HepG2 (cell line): ENCODE results near the gene TMEM134.

Experiments used
- AKNA ChIP-seq: sonication (generic); formaldehyde crosslinking; IDR thresholded peaks from 2 replicates; pipeline ENCODE4 v1.4.0; 2020; ENCODE audit warnings: missing genetic modification reagents, borderline replicate concordance
- CHCHD3 ChIP-seq: sonication (generic); formaldehyde crosslinking; IDR thresholded peaks from 2 replicates; pipeline ENCODE4 v1.8.0; 2022; ENCODE audit warnings: mild to moderate bottlenecking, missing genetic modification reagents, moderate library complexity
- DBP ChIP-seq: sonication (generic); formaldehyde crosslinking; IDR thresholded peaks from 2 replicates; pipeline ENCODE4 v1.4.0; 2020; ENCODE audit warnings: missing genetic modification reagents; ENCODE audit errors: not compliant biosample characterization
- FIP1L1 ChIP-seq: fragments of 200-400 bp; formaldehyde crosslinking; IDR thresholded peaks from 2 replicates; pipeline ENCODE4 v1.6.1; 2018; ENCODE audit warnings: low read depth, mild to moderate bottlenecking, low read length, moderate library complexity, borderline replicate concordance; ENCODE audit not compliant: insufficient read depth
- KAT8 ChIP-seq: IDR thresholded peaks from 2 replicates; pipeline ENCODE4 v1.6.1; 2016; ENCODE audit warnings: missing genetic modification reagents, missing compliant biosample characterization
- POLR2A ChIP-seq, 2 experiments: IDR thresholded peaks; 2 replicates each; pipeline ENCODE4 v1.6.1; 2011; ENCODE audit warnings: low read depth in 2 of 2, low read length in 2 of 2, mild to moderate bottlenecking in 1 of 2, moderate library complexity in 1 of 2; ENCODE audit not compliant: insufficient read depth in 1 of 2
- RXRA ChIP-seq: sonication (generic); formaldehyde crosslinking; IDR thresholded peaks from 2 replicates; pipeline ENCODE4 v1.5.1; 2020; ENCODE audit warnings: missing genetic modification reagents
- ZBTB33 ChIP-seq: sonication (generic); formaldehyde crosslinking; IDR thresholded peaks from 2 replicates; pipeline ENCODE4 v1.4.0; 2020; ENCODE audit warnings: missing genetic modification reagents
- ZNF264 ChIP-seq: sonication (generic); formaldehyde crosslinking; IDR thresholded peaks from 2 replicates; pipeline ENCODE4 v1.4.0; 2020; ENCODE audit warnings: missing genetic modification reagents

- no peak for TF ChIP-seq POLR2A (IDR thresholded peaks at IDR 0.05; ENCODE audit: insufficient read depth in 1 of 2, low read depth in 2 of 2, low read length in 2 of 2)
- TF ChIP-seq FIP1L1, result no peak
- TF ChIP-seq DBP (CRISPR knock-in tag), result no peak
- no peak for TF ChIP-seq KAT8
- no peak for TF ChIP-seq AKNA (CRISPR knock-in tag)
- no peak for TF ChIP-seq ZNF264 (CRISPR knock-in tag)
- no peak for TF ChIP-seq RXRA (CRISPR knock-in tag)
- TF ChIP-seq CHCHD3 (CRISPR knock-in tag), result no peak
- no peak for TF ChIP-seq ZBTB33 (CRISPR knock-in tag)
These were observed 13.3 kb upstream of the TMEM134 start for GRCh38 chr11:67482275-67482826.
